GM18519 (cell line): ENCODE data around the gene GMEB1.
A peak's percentile ranks its signal among the peaks of the same experiment; 100 is the strongest.
"Not testable (repeated sequence)": the region's sequence is repeated elsewhere in the genome, so short reads cannot be mapped to it uniquely, and the experiment has no call there.

Source experiments
- ATAC-seq: cut with Tn5 transposase; IDR thresholded peaks from one replicate; pipeline ENCODE4 v1.9.1; 2021; ENCODE audit warnings: mild to moderate bottlenecking, moderate library complexity; ENCODE audit not compliant: unreplicated experiment, low FRiP score

The GMEB1 gene

DNA sequence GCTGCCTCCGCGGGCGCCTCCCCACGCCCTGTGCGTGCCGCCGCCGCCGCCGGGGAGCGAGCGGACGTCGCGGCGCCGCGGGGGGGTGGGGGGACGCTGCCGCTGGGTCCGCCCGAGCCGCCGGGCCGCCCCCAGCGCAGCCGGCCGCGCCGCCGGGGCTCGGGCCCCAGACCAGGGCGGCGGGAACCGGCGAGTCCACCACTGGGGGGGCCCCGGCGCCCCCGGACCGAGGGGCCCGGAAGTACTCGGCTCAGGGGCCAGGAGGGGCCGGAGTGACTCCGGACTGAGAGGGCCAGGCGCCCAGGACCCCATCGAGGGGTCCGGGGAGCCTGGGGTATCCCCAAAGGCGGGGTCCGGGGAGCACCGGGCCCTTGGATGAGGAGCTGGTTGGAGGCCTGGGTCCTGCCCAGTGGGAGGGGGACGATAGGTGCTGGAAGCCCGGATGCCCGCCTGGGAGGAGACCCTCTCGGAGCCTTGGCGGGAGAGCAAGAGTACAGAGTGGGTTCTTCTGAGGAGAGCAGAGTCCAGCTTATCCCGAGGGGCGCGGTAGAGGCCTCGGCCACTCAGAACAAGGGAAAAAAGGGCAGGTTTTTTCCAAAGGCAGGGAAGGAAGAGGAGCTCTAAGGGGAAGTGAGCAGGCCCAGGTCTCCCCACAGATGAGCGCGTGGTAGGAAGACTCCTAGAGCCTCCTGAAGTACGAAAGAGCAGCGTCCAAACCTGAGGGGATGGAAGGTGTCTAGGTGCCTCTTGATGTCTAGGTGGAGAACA is 556 bp downstream of the GMEB1 start:
- peak; percentile 44 for ATAC-seq

- no peak for ATAC-seq
Measured at GRCh38 chr1:28671254-28671780, 2.7 kb downstream of the GMEB1 start.

DNA sequence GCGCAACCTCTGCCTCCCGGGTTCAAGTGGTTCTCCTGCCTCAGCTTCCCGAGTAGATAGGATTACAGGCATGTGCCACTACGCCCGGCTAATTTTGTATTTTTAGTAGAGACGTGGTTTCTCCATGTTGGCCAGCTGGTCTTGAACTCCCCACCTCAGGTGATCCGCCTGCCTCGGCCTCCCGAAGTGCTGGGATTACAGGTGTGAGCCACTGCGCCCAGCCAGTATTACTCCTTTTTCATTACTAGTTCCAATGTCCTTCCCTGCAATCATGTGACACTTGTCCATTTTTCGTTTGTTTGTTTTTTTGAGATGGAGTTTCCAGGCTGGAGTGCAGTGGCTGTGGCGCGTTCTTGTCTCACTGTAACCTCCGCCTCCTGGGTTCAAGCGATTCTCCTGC is 4.4 kb downstream of the GMEB1 start:
- ATAC-seq = not testable (repeated sequence)

- no peak for ATAC-seq
Measured at GRCh38 chr1:28675924-28676257, 7.3 kb downstream of the GMEB1 start.

DNA sequence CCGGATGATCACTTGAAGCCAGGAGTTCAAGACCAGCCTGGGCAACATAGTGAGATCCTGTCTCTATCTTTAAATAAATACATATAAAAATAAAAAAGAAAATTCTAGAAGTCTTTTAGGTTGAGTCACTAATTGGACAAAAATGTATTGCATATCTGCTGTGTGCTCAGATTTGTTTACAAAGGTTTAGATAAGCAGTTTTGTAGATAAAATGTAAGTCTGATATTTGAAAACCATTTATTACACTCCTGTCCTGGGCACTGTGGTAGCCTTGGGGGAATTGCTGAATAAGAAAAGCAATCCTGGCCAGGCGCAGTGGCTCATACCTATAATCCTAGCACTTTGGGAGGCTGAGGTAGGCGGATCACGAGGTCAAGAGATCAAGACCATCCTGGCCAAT is 11.6 kb downstream of the GMEB1 start:
- no peak for ATAC-seq

GRCh38 chr1:28682840-28683239 is 14.3 kb downstream of the GMEB1 start:
- ATAC-seq = no peak

DNA sequence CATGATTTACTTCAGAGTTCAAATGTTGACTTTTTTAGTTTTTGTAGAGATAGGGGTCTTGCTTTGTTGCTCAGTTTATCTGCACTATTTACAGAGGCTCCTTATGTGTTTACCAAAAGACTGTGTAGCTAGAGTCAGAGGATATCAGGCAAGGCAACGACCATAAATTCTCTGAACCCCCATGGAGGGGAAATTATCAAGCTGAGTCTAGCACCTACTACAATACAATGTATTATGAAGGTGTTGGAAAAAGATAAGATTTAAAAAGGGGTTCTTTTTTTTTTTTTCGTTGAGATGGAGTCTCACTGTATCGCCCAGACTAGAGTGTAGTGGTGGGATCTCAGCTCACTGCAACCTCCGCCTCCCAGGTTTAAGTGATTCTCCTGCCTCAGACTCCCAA is 16.4 kb downstream of the GMEB1 start:
- ATAC-seq = no peak

DNA sequence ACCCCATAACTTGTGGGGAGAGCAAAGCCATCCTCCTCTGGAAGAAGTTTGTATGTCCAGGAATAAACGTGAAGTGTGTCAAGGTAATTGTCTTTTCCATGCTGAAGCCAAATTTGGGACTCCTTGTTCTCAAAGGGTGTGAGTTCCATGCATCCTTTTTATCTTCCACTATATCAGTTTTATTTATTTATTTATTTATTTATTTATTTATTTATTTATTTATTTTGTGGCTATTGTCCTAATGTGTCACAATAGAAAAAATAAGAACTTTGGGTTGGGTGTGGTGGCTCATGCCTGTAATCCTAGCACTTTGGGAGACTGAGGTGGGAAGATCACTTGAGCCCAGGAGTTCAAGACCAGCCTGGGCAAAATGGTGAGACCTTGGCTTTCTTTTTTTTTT is 23.0 kb downstream of the GMEB1 start:
- not testable (repeated sequence) for ATAC-seq

DNA sequence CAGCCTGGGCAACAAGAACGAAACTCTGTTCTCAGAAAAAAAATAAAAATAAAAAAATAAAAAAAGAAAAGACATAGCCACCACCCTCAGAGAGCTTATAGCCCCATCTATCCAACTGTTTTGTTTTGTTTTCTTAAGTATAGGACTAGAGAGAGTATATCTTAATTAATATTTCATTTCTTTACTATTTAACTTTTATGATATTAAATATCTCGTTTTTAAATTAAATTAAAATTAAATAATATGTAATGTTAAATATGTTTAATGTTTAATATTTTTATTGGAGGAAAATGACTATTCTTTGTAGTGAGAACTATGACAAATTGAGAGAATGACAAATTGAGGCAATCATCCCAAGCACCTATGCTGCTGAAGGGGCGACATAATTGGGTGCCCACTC is 35.0 kb downstream of the GMEB1 start:
- ATAC-seq = no peak

GRCh38 chr1:28716336-28716735 is 47.8 kb downstream of the GMEB1 start:
- no peak for ATAC-seq

GRCh38 chr1:28718166-28718565 is 49.6 kb downstream of the GMEB1 start:
- no peak for ATAC-seq

- ATAC-seq = no peak
Measured at GRCh38 chr1:28718586-28719331, 50.2 kb downstream of the GMEB1 start.

DNA sequence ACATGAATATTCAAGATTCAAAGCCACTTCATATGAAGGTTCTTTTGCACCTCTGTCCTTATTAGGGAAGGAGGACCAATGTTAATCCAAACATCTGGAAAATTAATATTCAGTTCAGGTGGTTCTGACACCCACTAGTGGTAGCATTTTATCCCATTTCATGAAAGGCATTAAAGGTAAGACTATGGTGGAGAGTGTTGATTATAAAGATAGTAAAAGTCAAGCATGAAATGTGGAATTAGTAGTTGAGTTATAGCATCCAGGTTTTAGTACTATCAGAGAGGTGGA is 50.7 kb downstream of the GMEB1 start:
- ATAC-seq = no peak

GRCh38 chr1:28720376-28720775 is 51.8 kb downstream of the GMEB1 start:
- no peak for ATAC-seq

- not testable (repeated sequence) for ATAC-seq
Measured at GRCh38 chr1:28721927-28722326, 53.3 kb downstream of the GMEB1 start.

DNA sequence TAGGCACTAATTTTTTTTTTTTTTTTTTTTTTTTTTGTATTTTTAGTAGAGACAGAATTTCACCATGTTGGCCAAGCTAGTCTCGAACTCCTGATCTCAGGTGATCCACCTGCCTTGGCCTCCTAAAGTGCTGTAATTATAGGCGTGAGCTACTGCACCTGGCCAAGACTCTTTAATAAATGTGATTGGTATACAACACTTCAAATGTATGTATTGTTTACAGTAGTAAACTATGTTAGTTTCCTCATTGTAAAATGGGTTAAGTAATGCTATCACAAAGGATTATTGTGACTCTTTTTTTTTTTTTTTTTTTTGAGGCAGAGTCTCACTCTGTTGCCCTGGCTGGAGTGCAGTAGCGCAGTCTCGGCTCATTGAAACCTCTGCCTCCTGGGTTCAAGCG is 56.8 kb downstream of the GMEB1 start:
- not testable (repeated sequence) for ATAC-seq

DNA sequence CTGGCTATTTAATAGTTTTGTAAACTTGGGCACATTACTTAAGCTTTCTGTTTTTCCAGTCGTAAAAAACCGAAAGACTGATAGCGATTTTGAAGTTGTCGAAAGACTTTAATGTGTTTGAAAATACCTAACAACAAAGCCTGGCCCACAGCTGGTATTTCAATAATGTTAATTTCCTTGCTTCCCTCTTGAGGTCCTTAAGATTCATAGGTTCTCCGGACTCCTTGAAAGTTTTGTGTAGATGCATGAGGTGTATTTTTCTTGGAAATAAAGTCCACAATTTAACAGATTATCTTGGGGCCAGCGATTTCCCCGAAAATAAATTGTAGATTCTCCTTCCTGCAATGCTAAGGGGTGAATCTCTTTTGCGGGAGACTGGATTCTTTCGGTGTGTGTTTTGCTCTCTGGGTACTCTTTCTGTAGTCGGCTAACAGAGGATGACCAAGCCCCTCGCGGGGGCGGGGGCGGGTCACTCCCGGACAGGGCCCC is 67.4 kb downstream of the GMEB1 start:
- ATAC-seq = no peak

DNA sequence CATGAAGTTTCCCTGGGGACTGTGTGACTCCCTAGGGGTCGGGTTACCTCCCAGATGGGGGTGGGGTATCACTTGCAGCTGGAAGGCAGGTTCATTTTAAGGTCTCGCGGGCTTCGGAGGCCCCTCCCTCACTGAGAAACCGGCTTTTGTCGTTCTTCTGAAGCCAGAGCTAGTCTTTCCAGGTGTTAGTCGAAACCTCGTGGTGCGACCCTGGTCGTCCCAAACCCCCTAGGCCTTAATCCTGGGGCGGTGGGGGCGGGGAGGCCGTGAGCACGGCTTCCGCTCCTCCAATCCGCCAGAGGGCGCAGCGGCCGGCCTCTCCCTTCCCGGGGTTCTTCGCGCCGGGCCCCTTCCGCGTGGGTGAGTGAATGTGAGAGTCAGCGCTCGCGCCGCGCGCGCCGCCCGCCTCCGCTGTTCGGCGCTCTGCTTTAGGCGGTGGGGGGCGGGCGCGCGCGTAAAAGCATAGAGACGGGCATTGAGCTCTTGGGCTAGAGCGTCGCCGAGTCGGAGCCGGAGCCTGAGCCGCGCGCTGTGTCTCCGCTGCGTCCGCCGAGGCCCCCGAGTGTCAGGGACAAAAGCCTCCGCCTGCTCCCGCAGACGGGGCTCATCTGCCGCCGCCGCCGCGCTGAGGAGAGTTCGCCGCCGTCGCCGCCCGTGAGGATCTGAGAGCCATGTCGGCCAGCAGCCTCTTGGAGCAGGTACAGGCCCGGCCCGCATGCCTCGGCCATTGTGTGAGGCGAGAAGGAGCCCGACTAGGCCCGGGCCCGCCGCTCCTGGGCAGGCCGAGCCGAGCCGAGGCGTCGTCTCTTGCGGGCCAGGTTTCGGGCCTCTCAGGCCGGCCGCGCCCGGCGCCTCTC is 68.1 kb downstream of the GMEB1 start, which contains the start of gene YTHDF2:
Gene YTHDF2, plus strand, starts transcription at position 491 of the 857 bp plus-strand sequence. Its CDS starts 181 bp downstream, at position 672.
- peak; percentile 76 for ATAC-seq

DNA sequence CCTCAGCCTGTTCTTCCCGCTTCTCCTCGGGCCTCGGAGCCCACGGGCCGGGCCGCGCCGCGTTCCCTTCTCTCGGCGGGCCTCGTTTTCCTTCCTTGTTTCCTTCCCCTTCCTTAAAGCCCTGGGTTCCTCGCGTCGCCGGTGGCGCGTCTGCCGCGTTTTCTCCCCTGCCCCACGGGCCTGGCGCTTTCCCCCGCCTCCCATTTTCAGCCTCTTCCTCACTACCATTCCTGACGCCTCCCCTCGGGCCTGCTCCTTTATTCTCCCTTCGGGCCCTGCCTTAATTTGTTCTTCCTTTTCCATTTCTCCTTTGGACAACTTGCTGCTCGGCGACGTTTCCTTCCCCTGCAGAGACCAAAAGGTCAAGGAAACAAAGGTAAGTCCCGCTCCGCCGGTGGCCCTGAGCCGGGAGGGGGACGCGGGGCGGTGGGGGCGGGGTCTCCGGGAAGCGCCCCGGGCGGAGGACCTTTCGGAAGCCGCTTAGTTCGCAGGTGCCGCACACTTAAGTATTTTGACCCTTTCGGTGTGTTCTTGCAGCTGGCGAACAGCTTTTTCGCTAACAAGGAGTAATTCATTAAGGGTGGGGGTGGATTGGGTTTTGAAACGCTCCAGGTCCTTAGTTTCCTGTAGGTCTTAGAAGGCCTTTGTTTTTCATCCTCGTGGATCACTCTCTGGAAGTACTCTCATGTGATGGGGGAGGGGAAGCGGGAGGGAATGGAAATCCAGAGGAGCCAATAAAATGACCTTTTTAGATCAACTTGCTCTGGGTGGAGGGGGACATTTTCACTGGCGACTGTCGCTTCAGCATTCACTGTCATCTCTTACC is 68.9 kb downstream of the GMEB1 start:
- no peak for ATAC-seq

DNA sequence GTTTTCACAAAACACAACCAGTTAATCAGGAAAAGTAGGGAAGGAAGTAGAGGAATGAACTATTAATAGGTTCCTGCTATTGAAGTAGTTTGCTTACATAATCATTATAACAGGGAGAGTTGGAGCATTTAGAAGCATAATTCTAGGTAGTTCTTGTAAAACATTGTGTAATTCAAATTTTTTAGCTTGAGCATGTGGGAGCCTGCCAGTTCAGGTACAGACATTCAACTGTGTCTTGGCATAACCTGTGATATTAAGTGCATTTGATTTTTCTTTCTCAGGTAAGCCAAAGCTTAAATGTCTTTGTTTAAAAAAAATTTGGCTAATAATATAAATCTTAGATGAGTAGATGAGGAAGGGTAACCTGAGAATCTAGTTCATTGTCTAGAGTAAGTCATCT is 71.5 kb downstream of the GMEB1 start:
- ATAC-seq = no peak
